Upper lobe of left lung (tissue), 6 donors: ENCODE data around the gene SGCE. TPM values are rescaled to one million over a fixed set of nuclear protein-coding genes. Genes with fewer than 3 reads are reported as not detected.

ENCODE experiments used
- ATAC-seq, 2 donors: fragments of 200-7000 bp; cut with Tn5 transposase; one replicate each; pipeline ENCODE4 v1.9.1; 2022; ENCODE audit warnings: mild to moderate bottlenecking in 2 of 2, moderate library complexity in 2 of 2; ENCODE audit not compliant: low FRiP score in 2 of 2
- DNase-seq, 2 donors: peaks; one replicate each; pipeline ENCODE4 v3.0.0-alpha.2; 2019 to 2020
- H3K27ac ChIP-seq, 4 donors: fragments of 200-600 bp; sonication (generic); one replicate each; pipeline ENCODE4 v1.5.1; 2016 to 2019
- H3K27me3 ChIP-seq, 4 donors: fragments of 200-600 bp; sonication (generic); one replicate each; pipeline ENCODE4 v1.5.1; 2017 to 2019
- H3K36me3 ChIP-seq, 4 donors: fragments of 200-600 bp; sonication (generic); one replicate each; pipeline ENCODE4 v1.5.1; 2016 to 2019
- H3K4me1 ChIP-seq, 4 donors: fragments of 200-600 bp; sonication (generic); one replicate each; pipeline ENCODE4 v1.5.1; 2018 to 2019
- H3K4me3 ChIP-seq, 4 donors: fragments of 200-600 bp; sonication (generic); one replicate each; pipeline ENCODE4 v1.5.1; 2017 to 2019; ENCODE audit warnings: mild to moderate bottlenecking in 2 of 4, moderate library complexity in 1 of 4
- H3K9me3 ChIP-seq, 4 donors: fragments of 200-600 bp; sonication (generic); one replicate each; pipeline ENCODE4 v1.5.1; 2018 to 2019
- EP300 ChIP-seq, 4 donors: sonication (generic); formaldehyde crosslinking; IDR thresholded peaks; one replicate each; pipeline ENCODE4 v1.5.1; 2017; ENCODE audit warnings: antibody characterized with exemption in 4 of 4, control low read depth in 2 of 4
- POLR2A ChIP-seq, 4 donors: fragments of 450-650 bp; IDR thresholded peaks; one replicate each; pipeline ENCODE4 v1.5.1; 2016 to 2017; ENCODE audit warnings: antibody characterized with exemption in 4 of 4, mild to moderate bottlenecking in 2 of 4
- POLR2AphosphoS5 ChIP-seq, 2 donors: sonication (generic); formaldehyde crosslinking; IDR thresholded peaks; one replicate each; pipeline ENCODE4 v1.5.1; 2017; ENCODE audit warnings: antibody characterized with exemption in 2 of 2
- WGBS, 2 donors: methylation state at CpG; one replicate each; pipeline ENCODE4 v1.1.5; 2017 to 2018; 5-methylcytosine and 5-hydroxymethylcytosine counted together
- total RNA-seq, 6 donors: library from RNA; depleted of rRNA in 4 of 6; stranded (reverse); fragments of >200 nt in 4 of 6; gene quantifications; one replicate each; pipeline versions ENCODE4 v1.1.0 to v1.2.1, GENCODE V29; 2016 to 2021
- TF ChIP-seq, protein P1 (sequence below), 6 experiments: fragments of 450-650 bp in 4 of 6; fragments of 200-600 bp in 2 of 6; sonication (generic) in 2 of 6; IDR thresholded peaks; one replicate each; pipeline ENCODE4 v1.5.1; 2016 to 2019; ENCODE audit warnings: antibody characterized with exemption in 6 of 6
- donor health status: DM: no; HTN: no; CAD: no; lungs with moderate emphysema.
- donor health status: DM: no; HTN: yes; CAD: no; lungs with severe emphysema.

The SGCE gene
- total RNA-seq, 6 donors from 2014 or later, result 42.8 to 136 (median 68.1) TPM

DNA sequence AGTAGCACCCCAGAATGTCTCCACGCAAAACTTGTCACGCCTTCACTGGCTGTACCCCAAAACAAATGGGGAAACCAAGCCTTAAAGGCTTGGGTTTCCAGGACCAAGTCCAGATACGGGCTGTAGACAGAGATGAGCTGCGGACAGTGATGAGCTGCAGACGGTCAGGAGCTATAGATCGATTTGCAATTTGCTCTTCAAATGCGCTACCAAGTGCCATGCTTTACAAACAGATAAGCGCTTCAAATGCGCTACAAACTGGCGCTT lies 658 bp upstream of the SGCE start:
- ATAC-seq (no peak), DNase-seq (no peak)
- no peak for TF ChIP-seq EP300 (IDR thresholded peaks at IDR 0.05)
- no peak for TF ChIP-seq POLR2A (IDR thresholded peaks at IDR 0.05)
- TF ChIP-seq, protein P1, sequence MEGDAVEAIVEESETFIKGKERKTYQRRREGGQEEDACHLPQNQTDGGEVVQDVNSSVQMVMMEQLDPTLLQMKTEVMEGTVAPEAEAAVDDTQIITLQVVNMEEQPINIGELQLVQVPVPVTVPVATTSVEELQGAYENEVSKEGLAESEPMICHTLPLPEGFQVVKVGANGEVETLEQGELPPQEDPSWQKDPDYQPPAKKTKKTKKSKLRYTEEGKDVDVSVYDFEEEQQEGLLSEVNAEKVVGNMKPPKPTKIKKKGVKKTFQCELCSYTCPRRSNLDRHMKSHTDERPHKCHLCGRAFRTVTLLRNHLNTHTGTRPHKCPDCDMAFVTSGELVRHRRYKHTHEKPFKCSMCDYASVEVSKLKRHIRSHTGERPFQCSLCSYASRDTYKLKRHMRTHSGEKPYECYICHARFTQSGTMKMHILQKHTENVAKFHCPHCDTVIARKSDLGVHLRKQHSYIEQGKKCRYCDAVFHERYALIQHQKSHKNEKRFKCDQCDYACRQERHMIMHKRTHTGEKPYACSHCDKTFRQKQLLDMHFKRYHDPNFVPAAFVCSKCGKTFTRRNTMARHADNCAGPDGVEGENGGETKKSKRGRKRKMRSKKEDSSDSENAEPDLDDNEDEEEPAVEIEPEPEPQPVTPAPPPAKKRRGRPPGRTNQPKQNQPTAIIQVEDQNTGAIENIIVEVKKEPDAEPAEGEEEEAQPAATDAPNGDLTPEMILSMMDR (IDR thresholded peaks at IDR 0.05), result no peak
- no peak for TF ChIP-seq POLR2AphosphoS5 (IDR thresholded peaks at IDR 0.05)
- Histone ChIP-seq H3K27me3 (peaks cover 0 to 5% (median 0%) of the 10 kb centered on the region in 4 donors), H3K27ac (peak overlapping the region in 1 of 4 donors; percentile 85), H3K4me3 (peak overlapping the region; percentile 2 to 73 (median 64)), H3K4me1 (peaks cover 11 to 38% (median 14%) of the 10 kb centered on the region in 4 donors), H3K9me3 (no peaks in the 10 kb centered on the region), H3K36me3 (no peaks in the 10 kb centered on the region)
- 58 to 61% methylated on average over 10 of the region's 10 CpGs for WGBS, 2 donors

DNA sequence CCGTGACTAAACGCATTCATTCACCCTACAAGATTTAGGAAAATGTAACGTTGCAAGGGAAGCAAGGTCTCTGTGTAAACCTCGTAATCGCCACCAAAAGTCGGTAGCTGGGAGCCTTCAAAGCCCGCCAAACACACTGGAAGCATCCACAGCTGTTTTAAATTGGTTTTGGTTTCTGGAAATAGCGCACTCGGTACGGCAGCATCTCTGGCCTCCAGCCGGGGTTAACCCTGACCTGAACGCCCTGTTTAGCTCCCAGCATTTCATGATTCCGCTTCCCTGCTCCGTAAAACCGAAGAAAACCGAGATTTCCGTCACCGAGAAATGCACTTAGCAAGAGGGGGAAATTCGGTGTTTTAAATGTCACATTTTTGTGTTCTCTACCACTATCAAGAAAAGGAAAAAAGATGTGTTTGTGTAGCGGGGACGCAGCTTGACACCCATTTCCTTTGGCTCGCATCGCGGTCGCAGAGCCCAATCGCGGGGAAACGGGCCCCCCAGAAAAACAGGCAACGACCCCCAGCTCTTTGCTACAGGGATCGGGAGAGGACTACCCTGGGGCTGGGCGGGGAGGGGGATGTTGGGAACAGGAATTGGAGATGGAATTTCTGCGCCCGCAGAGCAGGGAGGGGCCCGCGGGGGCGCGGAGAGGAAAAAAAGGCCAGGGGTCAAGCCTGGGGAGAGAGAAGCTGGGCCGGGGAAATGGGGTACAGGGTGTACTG lies 646 bp downstream of the SGCE start:
- Histone ChIP-seq H3K4me1 (peaks cover 11 to 38% (median 14%) of the 10 kb centered on the region in 4 donors), H3K36me3 (no peaks in the 10 kb centered on the region), H3K27ac (peak overlapping the region; percentile 64 to 85 (median 78)), H3K9me3 (no peaks in the 10 kb centered on the region), H3K4me3 (peak overlapping the region; percentile 43 to 73 (median 64)), H3K27me3 (peaks cover 0 to 5% (median 0%) of the 10 kb centered on the region in 4 donors)
- peak in 1 of 2 donors; percentile 67 for ATAC-seq
- no peak for DNase-seq
- TF ChIP-seq POLR2A (IDR thresholded peaks at IDR 0.05), result no peak
- TF ChIP-seq, protein P1 (IDR thresholded peaks at IDR 0.05), result no peak
- no peak for TF ChIP-seq EP300 (IDR thresholded peaks at IDR 0.05)
- TF ChIP-seq POLR2AphosphoS5 (IDR thresholded peaks at IDR 0.05), result no peak
- 1 to 4% methylated on average over 38 of the region's 38 CpGs for WGBS, 2 donors

DNA sequence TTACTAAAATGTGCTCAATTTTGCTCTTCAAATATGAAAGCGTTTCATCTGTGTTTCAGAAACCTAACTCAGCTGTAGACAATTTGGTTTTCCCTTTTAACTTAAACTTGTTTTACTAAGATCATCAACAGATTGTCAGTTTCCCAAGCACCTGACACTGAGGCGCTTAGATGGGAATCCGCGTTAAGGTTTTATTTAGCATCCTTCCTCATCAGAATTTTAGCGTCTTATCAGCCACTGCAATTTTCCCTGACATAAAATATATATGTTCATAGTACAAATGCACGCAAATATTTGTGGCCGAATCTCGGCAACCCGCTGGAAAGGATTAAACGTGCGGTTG lies 1.2 kb downstream of the SGCE start:
- peaks cover 0 to 5% (median 0%) of the 10 kb centered on the region in 4 donors for H3K27me3 ChIP-seq
- H3K27ac ChIP-seq, result peak overlapping the region in 2 of 4 donors; percentile 74 to 85
- peaks cover 11 to 43% (median 14%) of the 10 kb centered on the region in 4 donors for H3K4me1 ChIP-seq
- ATAC-seq (no peak), DNase-seq (no peak)
- 11% methylated on average over 11 of the region's 11 CpGs for WGBS, 2 donors
- H3K9me3 ChIP-seq, result no peaks in the 10 kb centered on the region
- TF ChIP-seq, protein P1 (IDR thresholded peaks at IDR 0.05), result no peak
- TF ChIP-seq EP300 (IDR thresholded peaks at IDR 0.05) (no peak), POLR2A (IDR thresholded peaks at IDR 0.05) (no peak), POLR2AphosphoS5 (IDR thresholded peaks at IDR 0.05) (no peak)
- peak overlapping the region; percentile 43 to 73 (median 64) for H3K4me3 ChIP-seq
- no peaks in the 10 kb centered on the region for H3K36me3 ChIP-seq

DNA sequence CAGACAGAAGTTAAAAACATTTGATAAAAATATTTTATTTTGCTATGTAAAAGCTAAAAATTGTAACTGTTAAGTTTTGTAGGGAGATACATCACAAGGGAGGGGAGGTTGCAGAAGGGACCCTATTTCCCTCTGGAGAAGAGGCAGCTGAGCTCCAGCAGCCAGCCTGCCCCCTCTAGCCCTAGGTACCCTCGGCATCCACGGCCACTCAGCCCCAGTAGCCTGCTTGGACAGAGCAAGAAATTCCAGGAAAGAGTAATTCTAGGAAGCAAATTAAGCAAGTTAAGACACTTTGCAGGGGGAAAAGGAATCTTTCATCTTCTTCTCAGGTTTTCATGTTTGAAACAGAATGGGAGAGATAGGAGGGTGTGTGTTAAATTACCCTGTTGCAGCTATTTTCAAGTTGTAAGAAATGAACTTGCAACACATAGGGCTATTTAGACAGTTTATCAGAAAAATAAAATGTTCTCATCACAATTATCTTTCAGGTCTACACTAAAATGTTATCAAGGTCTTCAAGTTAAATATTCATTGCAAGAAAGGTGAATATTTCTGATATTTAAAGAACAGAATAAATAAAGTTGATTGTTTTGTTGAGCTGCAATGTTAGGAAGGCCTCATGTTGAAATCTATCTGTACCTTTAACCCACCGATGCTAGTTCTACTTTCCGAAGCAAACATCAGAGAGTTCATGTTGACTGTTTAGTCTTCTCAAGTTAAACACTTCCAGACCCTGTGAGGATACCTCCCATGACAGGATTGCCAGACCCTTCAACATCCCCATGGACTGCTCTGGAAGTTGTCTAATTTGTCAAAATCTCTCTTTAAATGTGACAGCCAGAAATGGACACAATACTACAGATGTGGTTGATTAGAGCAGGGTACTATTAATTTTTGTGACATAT lies 5.5 kb downstream of the SGCE start:
- no peaks in the 10 kb centered on the region for H3K36me3 ChIP-seq
- H3K4me3 ChIP-seq, result no peak overlapping the region
- 73 to 78% methylated on average over 4 of the region's 4 CpGs for WGBS, 2 donors
- DNase-seq, result no peak
- no peak for ATAC-seq
- peaks cover 0 to under 1% (median 0%) of the 10 kb centered on the region in 4 donors for H3K27me3 ChIP-seq
- H3K27ac ChIP-seq, result no peak overlapping the region
- peaks cover 0 to 18% (median 10%) of the 10 kb centered on the region in 4 donors for H3K4me1 ChIP-seq
- TF ChIP-seq, protein P1 (IDR thresholded peaks at IDR 0.05), result no peak
- no peak for TF ChIP-seq EP300 (IDR thresholded peaks at IDR 0.05)
- TF ChIP-seq POLR2AphosphoS5 (IDR thresholded peaks at IDR 0.05), result no peak
- TF ChIP-seq POLR2A (IDR thresholded peaks at IDR 0.05), result no peak
- no peaks in the 10 kb centered on the region for H3K9me3 ChIP-seq
